ENCODE data around the gene LRG1.

LRG1 gene

DNA sequence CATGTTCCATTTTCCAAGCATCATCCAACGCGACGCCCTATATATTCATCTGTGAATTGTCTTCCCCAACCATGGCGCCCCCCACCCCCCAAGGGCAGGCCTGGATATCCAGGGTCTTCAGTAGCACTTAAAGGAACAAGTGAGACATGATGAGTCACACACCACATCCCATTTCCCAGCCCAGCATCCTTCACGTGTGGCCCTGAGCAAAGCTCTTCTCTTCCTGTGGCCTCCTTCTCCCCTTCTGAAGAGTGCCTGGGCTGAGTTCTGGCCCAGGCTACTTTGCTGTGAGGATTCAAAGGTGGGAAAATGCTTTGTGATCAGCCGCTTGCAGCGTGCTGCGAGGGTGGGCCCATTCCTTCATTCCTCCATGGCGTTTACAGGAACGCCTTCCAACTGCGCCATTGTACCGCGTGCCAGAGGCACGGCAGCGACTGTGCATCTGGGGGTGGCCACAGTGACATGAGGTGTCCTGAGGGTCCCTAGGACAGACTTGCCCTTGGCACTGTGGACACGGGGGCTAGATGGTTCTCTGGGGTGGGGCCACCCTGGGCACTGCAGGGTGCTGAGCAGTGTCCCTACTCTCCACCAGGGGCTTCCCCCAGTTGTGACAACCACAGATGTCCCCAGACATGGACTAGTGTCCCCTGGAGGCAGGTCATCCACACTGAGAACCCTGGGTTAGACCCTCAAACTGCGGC lies 33.2 kb downstream of the LRG1 start:
- no peak for DNase-seq

DNA sequence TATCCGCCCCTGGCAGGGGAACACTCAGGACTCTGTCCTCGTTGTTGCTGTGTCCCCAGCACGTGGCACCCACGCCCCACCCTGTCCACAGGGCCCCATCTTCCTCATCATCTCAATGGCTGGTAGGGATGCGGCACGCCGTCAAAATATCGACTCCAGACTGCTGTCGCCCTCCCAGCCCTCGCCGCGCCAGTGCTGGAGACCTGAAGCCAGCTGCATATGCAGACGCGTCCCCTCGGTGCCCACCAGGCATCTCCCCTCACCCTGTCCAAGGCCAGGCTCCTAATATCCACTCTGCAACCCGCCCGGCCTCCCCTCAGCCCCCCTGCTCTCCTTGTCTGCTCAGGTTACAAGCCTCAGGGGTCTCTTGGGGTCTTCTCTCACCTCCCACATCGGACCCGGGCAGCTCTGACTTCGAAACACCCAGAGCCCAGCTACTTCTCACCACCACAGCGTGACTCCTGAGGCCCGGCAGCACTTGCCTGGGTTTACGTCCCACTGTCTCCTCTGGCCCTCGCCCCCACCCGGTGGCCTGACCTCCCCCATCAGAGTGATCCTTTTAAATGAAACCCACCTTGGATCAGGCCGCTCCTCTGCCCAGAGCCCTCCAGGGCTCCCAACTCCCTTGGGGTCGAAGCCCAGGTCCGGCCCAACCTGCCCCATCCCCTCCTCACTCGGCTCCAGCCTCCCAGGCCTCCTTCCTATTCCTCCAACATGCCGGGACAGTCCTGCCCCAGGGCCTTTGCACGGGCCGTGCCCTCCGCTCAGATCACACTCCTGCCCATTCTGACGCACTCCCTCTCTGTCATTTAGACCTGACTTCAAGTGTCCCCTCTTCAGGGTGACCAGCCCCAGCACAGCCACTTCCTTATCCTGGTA lies 34.0 kb downstream of the LRG1 start:
- DNase-seq: no peak

DNA sequence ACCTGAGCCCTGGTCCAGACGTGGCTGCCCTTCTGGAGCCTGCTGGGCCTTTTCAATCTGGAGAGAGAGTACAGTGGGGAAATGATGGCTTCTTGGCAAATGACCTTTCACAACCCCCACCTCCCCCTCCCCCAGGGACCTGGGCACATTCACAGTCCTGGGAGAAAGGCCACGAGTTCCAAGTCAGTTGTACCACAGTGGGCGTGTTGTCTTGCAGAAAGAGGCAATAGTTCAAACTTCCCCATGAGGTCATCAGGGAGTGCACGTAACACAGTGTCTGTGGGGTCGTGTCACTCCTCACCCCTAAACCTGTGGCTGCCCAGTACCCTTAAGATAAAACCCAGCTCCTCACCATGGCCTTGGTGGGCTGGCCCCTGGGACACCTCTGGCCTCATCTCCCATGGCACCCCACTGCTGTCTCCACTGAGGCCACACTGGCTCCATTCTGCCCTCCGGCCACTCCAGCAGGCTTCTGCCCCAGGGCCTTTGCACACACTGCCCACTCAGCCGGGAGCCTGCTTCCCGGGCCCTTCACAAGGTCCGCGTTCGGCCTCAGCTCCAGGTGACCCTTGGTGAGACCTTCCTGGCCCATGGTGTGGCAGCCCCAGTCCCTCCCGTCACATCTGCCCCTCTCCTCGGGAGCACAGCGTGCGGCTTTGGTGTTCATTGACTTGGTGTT lies 34.8 kb downstream of the LRG1 start:
- DNase-seq: no peak

GRCh38 chr19:4504297-4504701 lies 35.5 kb downstream of the LRG1 start:
- no peak for DNase-seq

DNA sequence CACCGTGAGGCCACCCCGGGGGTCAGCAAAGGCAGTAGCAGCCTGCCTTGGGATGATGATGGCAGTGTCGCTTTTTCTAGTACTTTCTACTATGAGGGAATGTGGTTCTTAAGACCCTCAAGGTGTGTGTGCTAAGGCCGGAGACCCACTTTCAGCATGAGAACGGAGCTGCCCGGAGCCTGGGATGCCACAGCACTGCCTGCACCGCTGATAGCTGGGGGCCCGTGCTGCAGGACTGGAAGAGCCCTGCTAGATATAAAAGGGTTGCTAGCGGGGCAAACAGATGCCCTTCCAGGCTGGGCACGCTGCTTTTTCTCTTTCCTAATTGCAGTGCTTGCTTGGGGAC lies 36.0 kb downstream of the LRG1 start:
- DNase-seq: no peak

DNA sequence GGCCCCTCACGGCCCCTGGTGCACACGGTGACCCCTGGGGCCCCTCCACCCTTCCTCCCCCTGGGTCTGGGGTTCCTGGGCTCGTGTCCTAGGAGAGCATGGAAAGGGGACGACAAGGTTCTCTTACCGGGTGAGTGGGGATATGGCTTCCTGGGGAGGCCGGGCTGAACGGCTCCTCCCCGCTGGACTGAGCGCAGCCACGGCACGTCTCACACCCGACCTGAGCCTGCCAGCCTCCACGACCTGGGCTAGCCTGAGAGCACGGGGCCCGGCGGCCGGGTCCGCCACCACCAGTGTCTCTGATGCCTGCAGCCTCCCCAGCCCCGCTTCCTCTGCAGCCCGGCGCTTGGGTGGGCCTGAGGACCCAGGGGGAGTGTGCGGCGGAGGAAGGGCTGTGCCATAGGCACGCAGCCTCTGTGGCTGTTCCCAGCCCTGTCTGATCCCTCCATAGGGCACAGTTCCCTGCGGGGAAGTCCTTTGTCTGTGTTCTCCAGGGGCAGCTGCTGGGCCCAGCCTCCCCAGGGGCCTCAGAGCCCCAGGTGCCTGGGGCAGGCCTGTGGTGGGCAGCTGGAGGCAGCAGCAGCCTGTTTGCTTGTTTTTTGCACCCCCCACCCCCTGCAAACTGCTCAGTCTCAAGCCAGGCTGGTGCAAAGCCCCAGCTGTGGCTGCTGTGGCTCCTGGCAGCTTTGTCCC lies 36.6 kb downstream of the LRG1 start:
- no peak for DNase-seq

- DNase-seq: no peak
These were observed 37.3 kb downstream of the LRG1 start for GRCh38 chr19:4502282-4503131.

- no peak for DNase-seq
These were observed 38.1 kb downstream of the LRG1 start for GRCh38 chr19:4501691-4502090.

DNA sequence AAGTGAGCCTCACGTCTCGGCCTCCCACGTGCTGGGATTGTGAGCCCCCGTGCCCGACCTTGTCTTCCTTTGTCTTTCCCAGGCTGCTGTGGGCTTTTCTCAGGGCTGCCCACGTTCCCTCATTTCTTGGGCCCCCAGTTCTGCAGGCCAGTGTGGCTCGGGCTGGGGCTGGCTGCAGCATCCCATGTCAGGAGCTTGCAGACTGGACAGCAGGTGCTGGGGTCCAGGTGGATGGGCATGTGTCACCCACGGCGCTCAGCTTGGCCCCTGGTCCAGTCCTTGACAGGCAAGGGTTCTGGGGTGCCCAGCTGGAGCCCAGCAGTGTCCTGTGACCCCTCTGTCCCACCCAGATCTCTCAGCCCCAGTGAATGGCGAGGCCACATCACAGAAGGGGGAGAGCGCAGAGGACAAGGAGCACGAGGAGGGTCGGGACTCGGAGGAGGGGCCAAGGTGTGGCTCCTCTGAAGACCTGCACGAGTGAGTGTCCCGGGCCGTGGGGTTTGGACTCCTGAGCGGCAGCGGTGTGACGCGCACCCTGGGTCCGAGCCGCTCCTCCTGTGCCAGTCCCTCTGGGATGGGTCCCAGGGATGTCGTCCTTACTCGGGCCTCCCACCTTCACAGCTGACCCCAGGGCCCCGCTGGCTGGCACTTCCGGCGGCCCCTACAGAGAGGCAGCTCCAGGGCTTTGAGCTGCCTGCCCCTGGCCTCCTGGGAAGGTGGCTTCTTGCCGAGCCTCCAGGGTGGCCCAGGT lies 38.8 kb downstream of the LRG1 start:
- DNase-seq: no peak

DNA sequence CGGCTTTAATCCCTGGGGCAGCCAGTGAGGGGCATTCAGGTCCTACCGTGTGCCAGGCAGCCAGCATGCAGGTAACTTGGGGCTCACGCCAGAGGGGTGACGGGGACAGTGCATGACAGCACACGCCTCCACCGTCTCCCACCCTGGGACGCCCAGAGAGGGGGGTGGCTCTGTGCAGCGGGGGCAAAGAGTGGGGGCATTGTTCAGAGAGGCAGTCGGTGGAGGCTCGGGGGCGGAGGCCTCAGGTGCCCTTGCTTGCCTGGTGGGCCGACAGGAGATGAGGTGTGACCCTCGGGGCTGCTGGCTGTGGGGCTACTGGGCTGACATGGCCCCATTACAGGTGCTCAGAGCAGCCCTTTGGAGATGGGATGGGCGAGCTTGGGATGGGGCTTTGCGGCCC lies 40.0 kb downstream of the LRG1 start:
- DNase-seq: no peak

DNA sequence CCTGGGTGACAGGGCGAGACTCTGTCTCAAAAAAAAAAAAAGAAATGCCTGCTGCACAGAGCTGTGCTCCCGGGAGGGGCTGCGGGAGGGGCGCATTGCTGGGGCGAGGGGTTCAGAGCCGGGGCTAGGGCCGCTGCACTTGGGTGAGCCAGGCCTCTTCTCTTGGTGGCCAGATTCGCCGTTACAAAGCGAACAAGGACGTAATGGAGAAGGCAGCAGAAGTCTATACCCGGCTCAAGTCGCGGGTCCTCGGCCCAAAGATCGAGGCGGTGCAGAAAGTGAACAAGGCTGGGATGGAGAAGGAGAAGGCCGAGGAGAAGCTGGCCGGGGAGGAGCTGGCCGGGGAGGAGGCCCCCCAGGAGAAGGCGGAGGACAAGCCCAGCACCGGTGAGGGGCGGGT lies 40.5 kb downstream of the LRG1 start:
- DNase-seq: no peak

DNA sequence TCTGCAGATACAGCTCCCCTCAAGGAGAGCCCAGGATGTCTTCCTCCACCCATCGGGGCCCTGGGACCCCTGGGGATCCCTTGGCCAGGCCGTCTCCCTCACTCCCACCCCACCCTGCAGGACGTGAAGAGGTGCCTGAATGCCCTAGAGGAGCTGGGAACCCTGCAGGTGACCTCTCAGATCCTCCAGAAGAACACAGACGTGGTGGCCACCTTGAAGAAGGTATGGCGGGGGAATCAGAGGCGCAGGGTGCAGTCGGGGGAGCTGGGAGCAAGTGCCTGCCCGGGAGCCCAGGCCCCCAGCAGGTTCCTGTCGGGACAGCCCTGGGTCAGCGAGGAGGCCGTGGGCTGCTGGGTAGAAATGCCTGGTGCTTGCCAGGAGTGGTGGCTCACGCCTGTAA lies 41.1 kb downstream of the LRG1 start:
- no peak for DNase-seq

- no peak for DNase-seq
These were observed 42.0 kb downstream of the LRG1 start for GRCh38 chr19:4497770-4498389.

- no peak for DNase-seq
These were observed 43.5 kb downstream of the LRG1 start for GRCh38 chr19:4496304-4496703.

DNA sequence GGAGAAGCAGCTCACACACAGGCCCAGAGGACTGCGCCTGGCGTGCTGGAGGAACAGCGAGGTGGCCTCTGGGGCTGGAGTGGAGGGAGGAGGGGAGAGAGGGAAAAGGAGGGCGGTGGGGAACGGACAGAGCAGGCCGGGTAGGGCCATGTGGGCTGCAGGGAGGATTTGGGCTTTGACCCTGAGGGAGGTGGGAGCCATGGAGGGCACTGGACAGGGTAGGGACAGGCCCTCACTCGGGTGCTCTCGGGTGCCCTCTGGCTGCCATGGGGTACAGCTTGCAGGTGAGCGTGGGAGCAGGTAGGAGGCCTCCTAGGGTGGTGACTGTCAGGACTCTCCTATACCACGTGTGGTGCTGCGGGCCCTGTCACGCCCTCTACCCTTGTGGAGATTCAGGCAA lies 44.4 kb downstream of the LRG1 start:
- DNase-seq: no peak

DNA sequence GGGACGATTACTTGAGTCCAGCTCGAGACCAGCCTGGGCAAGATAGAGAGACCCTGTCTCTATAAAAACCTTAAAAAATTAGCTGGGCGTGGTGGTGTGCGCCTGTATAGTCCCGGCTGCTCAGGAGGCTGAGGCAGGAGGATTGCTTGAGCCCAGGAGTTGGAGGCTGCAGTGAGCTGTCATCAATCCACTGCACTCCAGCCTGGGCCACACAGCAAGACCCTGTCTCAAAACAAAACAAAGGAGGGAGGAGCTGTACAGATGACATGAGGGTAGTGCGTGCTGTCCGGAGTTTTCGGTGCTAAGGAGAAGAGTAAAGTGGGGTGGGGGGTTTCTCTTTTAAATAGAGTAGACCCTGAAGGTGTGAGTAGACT lies 45.2 kb downstream of the LRG1 start:
- DNase-seq: no peak

- no peak for DNase-seq
These were observed 45.7 kb downstream of the LRG1 start for GRCh38 chr19:4493929-4494690.

DNA sequence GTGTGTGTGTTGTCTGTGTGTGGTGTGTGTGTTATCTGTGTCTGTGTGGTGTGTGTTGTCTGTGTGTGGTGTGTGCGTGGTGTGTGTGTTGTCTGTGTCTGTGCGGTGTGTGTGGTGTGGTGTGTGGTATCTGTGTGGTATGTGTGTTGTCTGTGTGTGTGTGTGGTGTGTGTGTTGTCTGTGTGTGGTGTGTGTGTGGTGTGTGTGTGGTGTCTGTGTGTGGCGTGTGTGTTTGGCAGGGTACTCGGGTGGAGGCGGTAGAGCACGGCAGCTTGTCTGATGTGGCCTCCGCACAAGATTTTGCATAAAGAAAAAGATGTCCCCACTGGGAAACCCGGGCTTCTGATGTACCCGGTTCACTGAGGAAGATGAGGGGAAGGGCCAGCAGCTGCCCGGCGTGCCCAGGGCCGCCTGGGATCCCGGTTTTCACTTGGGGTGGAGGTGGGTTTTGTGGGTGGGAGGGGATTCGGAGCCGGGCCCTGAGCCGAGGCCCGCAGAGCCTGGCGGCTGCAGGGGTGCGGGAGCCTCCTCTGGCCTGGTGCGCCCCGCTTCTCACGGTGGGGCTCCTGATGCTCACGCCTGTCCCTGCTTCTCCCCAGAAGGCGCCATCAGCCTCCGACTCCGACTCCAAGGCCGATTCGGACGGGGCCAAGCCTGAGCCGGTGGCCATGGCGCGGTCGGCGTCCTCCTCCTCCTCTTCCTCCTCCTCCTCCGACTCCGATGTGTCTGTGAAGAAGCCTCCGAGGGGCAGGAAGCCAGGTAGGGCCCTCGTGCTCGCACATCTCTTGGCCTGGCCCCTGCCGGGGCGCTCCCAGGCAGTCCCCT lies 46.5 kb downstream of the LRG1 start:
- no peak for DNase-seq

- no peak for DNase-seq
These were observed 47.3 kb downstream of the LRG1 start for GRCh38 chr19:4492337-4493103.

Data from activated CD4-positive, alpha-beta T cell treated with anti-CD3 and anti-CD28 coated beads, Interleukin-2, amount 50 U/mL, for 48 hours (primary cell).